ENCODE results near the gene INPP5B.

GRCh38 chr1:37862330-37862729 is 84.5 kb downstream of the INPP5B start:
- TF ChIP-seq POLR2AphosphoS5 (IDR thresholded peaks at IDR 0.05; ENCODE audit: low read depth, low read length): no peak
- TF ChIP-seq POLR2A (IDR thresholded peaks at IDR 0.05; ENCODE audit: low read depth, low read length): no peak

Data from GM12892 (cell line).